ENCODE measurements around the gene AP2A2.
"Not testable (repeated sequence)": the region's sequence is repeated elsewhere in the genome, so short reads cannot be mapped to it uniquely, and the experiment has no call there.

AP2A2 gene

GRCh38 chr11:1015826-1016545 lies 90.3 kb downstream of the AP2A2 start:
- DNase-seq (ENCODE audit: low spot score): no peak

- not testable (repeated sequence) for DNase-seq (ENCODE audit: low spot score)
Observed at GRCh38 chr11:1016610-1017126, 91.0 kb downstream of the AP2A2 start.

GRCh38 chr11:1017269-1018005 lies 91.8 kb downstream of the AP2A2 start:
- no peak for DNase-seq (ENCODE audit: low spot score)

- no peak for DNase-seq (ENCODE audit: low spot score)
Observed at GRCh38 chr11:1018091-1018490, 92.4 kb downstream of the AP2A2 start.

- no peak for DNase-seq (ENCODE audit: low spot score)
Observed at GRCh38 chr11:1019321-1019910, 93.7 kb downstream of the AP2A2 start.

- no peak for DNase-seq (ENCODE audit: low spot score)
Observed at GRCh38 chr11:1020211-1020905, 94.7 kb downstream of the AP2A2 start.

GRCh38 chr11:1022411-1022810 lies 96.7 kb downstream of the AP2A2 start:
- no peak for DNase-seq (ENCODE audit: low spot score)

GRCh38 chr11:1022908-1023810 lies 97.5 kb downstream of the AP2A2 start:
- no peak for DNase-seq (ENCODE audit: low spot score)

GRCh38 chr11:1023811-1024596 lies 98.3 kb downstream of the AP2A2 start:
- DNase-seq (ENCODE audit: low spot score): no peak

GRCh38 chr11:1024597-1025409 lies 99.1 kb downstream of the AP2A2 start:
- DNase-seq (ENCODE audit: low spot score): no peak

GRCh38 chr11:1025410-1026162 lies 99.9 kb downstream of the AP2A2 start:
- DNase-seq (ENCODE audit: low spot score): no peak

GRCh38 chr11:1026163-1026450 lies 100.4 kb downstream of the AP2A2 start:
- no peak for DNase-seq (ENCODE audit: low spot score)

GRCh38 chr11:1026641-1027482 lies 101.2 kb downstream of the AP2A2 start:
- DNase-seq (ENCODE audit: low spot score): no peak

GRCh38 chr11:1027483-1028290 lies 102.0 kb downstream of the AP2A2 start:
- no peak for DNase-seq (ENCODE audit: low spot score)

- DNase-seq (ENCODE audit: low spot score): no peak
Observed at GRCh38 chr11:1028291-1028540, 102.5 kb downstream of the AP2A2 start.

- DNase-seq (ENCODE audit: low spot score): no peak
Observed at GRCh38 chr11:1028616-1029015, 102.9 kb downstream of the AP2A2 start.

- no peak for DNase-seq (ENCODE audit: low spot score)
Observed at GRCh38 chr11:1029051-1029450, 103.4 kb downstream of the AP2A2 start.

- DNase-seq (ENCODE audit: low spot score): no peak
Observed at GRCh38 chr11:1029654-1030053, 104.0 kb downstream of the AP2A2 start.
